DOHH2 (cell line): ENCODE results near the gene PDE4C.

ENCODE experiments used
- H3F3A ChIP-seq: fragments of 200-600 bp; sonication (generic), shearing (Covaris generic); 2 replicates; pipeline ENCODE4 v1.6.0; 2016; ENCODE audit warnings: antibody characterized with exemption, mild to moderate bottlenecking; ENCODE audit not compliant: control insufficient read depth, insufficient read depth
- H3K27ac ChIP-seq: fragments of 200-600 bp; sonication (generic); 2 replicates; pipeline ENCODE4 v1.5.1; 2014; ENCODE audit warnings: low read depth, mild to moderate bottlenecking, low read length, moderate library complexity
- H3K27me3 ChIP-seq: fragments of 200-600 bp; sonication (generic); 2 replicates; pipeline ENCODE4 v1.6.1; 2014; ENCODE audit warnings: mild to moderate bottlenecking, low read length, mixed read lengths; ENCODE audit not compliant: control insufficient read depth
- H3K36me3 ChIP-seq: fragments of 200-600 bp; sonication (generic); 2 replicates; pipeline ENCODE4 v1.6.1; 2014; ENCODE audit warnings: mild to moderate bottlenecking, low read length, moderate library complexity, mixed read lengths; ENCODE audit not compliant: control insufficient read depth
- H3K4me1 ChIP-seq: fragments of 200-600 bp; sonication (generic); 2 replicates; pipeline ENCODE4 v1.6.1; 2014; ENCODE audit warnings: mild to moderate bottlenecking, low read length, mixed read lengths; ENCODE audit not compliant: control insufficient read depth
- H3K4me2 ChIP-seq: fragments of 200-600 bp; sonication (generic); 2 replicates; pipeline ENCODE4 v1.6.0; 2014; ENCODE audit warnings: mild to moderate bottlenecking, low read length, moderate library complexity
- H3K4me3 ChIP-seq: fragments of 200-600 bp; sonication (generic); 2 replicates; pipeline ENCODE4 v1.5.1; 2014; ENCODE audit warnings: mild to moderate bottlenecking, low read length, mixed read lengths
- H3K79me2 ChIP-seq: fragments of 200-600 bp; sonication (generic); 2 replicates; pipeline ENCODE4 v1.6.1; 2014; ENCODE audit warnings: mild to moderate bottlenecking, low read length, mixed read lengths; ENCODE audit not compliant: control insufficient read depth
- H3K9me2 ChIP-seq: fragments of 200-600 bp; sonication (generic); replicated peaks from 2 replicates; pipeline ENCODE4 v1.6.1; 2014; ENCODE audit warnings: mild to moderate bottlenecking, low read length, mixed read lengths; ENCODE audit not compliant: control insufficient read depth
- H3K9me3 ChIP-seq: fragments of 200-600 bp; sonication (generic); 2 replicates; pipeline ENCODE4 v1.6.1; 2014; ENCODE audit warnings: antibody characterized with exemption, low read length, mixed read lengths; ENCODE audit not compliant: control insufficient read depth, insufficient read depth
- H4K20me1 ChIP-seq: fragments of 200-600 bp; sonication (generic); 2 replicates; pipeline ENCODE4 v1.6.0; 2014; ENCODE audit warnings: low read depth, mild to moderate bottlenecking, antibody characterized with exemption, low read length, moderate library complexity; ENCODE audit not compliant: control insufficient read depth, insufficient read depth
- CTCF ChIP-seq: fragments of 200-600 bp; sonication (generic); IDR thresholded peaks from one replicate; pipeline ENCODE4 v1.5.1; 2014; ENCODE audit warnings: antibody characterized with exemption, mild to moderate bottlenecking, low read depth, low read length; ENCODE audit not compliant: poor library complexity, severe bottlenecking
- EZH2phosphoT487 ChIP-seq: fragments of 200-600 bp; sonication (generic); IDR thresholded peaks from 2 replicates; pipeline ENCODE4 v1.6.1; 2017; ENCODE audit warnings: borderline replicate concordance, mild to moderate bottlenecking, antibody characterized with exemption, low read length, moderate library complexity, mixed read lengths

The PDE4C gene

GRCh38 chr19:18269070-18269723, 43.0 kb upstream of the PDE4C start:
- Histone ChIP-seq H3K27me3 (no peaks in the 10 kb centered on the region), H4K20me1 (no peaks in the 10 kb centered on the region), H3K36me3 (peaks cover 11% of the 10 kb centered on the region; the same call in 1 of the 2 replicates), H3F3A (peaks cover 7% of the 10 kb centered on the region), H3K9me2 (no peaks in the 10 kb centered on the region), H3K4me3 (no peak overlapping the region), H3K4me2 (no peak overlapping the region), H3K27ac (no peak overlapping the region), H3K79me2 (no peaks in the 10 kb centered on the region; the same call in 1 of the 2 replicates), H3K9me3 (no peaks in the 10 kb centered on the region), H3K4me1 (peaks cover 8% of the 10 kb centered on the region)
- TF ChIP-seq EZH2phosphoT487 = no peak
- no peak for TF ChIP-seq CTCF

GRCh38 chr19:18266771-18267686, 40.8 kb upstream of the PDE4C start:
- TF ChIP-seq CTCF (no peak), EZH2phosphoT487 (no peak)
- H3K4me1 ChIP-seq = peaks cover 8% of the 10 kb centered on the region
- H4K20me1 ChIP-seq = no peaks in the 10 kb centered on the region
- H3K27me3 ChIP-seq = no peaks in the 10 kb centered on the region
- no peak overlapping the region for H3K4me3 ChIP-seq
- peaks cover 4% of the 10 kb centered on the region; the same call in 1 of the 2 replicates for H3F3A ChIP-seq
- peaks cover 8% of the 10 kb centered on the region; the same call in 1 of the 2 replicates for H3K36me3 ChIP-seq
- no peaks in the 10 kb centered on the region for H3K79me2 ChIP-seq
- no peak overlapping the region for H3K4me2 ChIP-seq
- no peaks in the 10 kb centered on the region for H3K9me2 ChIP-seq
- no peak overlapping the region for H3K27ac ChIP-seq
- H3K9me3 ChIP-seq = no peaks in the 10 kb centered on the region

GRCh38 chr19:18265582-18265981, 39.3 kb upstream of the PDE4C start:
- no peak overlapping the region for H3K4me3 ChIP-seq
- H3K9me2 ChIP-seq = no peaks in the 10 kb centered on the region
- H3K27me3 ChIP-seq = no peaks in the 10 kb centered on the region
- H3K4me2 ChIP-seq = no peak overlapping the region
- TF ChIP-seq CTCF (no peak), EZH2phosphoT487 (no peak)
- H3K27ac ChIP-seq = no peak overlapping the region
- H3K79me2 ChIP-seq = no peaks in the 10 kb centered on the region
- peaks cover 4% of the 10 kb centered on the region; the same call in 1 of the 2 replicates for H3F3A ChIP-seq
- H3K9me3 ChIP-seq = no peaks in the 10 kb centered on the region
- H3K4me1 ChIP-seq = peaks cover 8% of the 10 kb centered on the region
- H3K36me3 ChIP-seq = peaks cover 8% of the 10 kb centered on the region; the same call in 1 of the 2 replicates
- H4K20me1 ChIP-seq = no peaks in the 10 kb centered on the region
